GOT3 (cell line): Measurements from ENCODE around the gene EML4.
"Not testable (repeated sequence)": the region's sequence is repeated elsewhere in the genome, so short reads cannot be mapped to it uniquely, and the experiment has no call there.

Experiments
- DNase-seq: peaks from one replicate; lab custom pipeline; 2025; ENCODE audit warnings: mixed read lengths; lab: John Stamatoyannopoulos, UW

Gene EML4

DNA sequence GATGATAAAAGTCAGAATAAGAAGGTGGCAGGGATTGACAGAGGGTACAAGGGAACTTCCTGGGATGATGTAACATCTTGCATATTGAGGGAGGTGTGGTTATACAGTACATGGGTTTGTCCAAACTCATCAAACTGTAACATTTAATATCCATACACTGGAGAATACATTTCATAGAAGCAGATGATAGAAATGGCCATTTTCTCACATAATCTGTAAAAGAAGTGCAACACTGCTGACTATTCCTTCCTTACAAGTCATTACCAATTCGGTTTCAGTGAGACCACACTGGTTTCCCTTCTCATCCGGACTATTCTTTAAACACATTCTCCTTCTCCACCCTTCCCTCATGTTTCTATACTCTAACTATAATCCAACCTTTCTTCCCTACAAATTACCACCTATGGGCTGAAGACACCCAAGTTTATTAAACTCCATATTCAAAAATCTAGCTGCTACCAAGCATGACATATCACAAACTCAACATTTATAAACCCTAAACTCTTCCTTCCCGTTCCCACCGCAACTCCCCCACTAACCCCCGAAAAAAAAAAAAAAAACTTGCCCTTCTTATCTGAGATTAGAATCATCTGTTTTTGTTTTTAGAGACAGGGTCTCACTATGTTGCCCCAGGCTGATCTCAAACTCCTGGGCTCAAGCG lies 190.3 kb downstream of the EML4 start:
- no peak for DNase-seq

DNA sequence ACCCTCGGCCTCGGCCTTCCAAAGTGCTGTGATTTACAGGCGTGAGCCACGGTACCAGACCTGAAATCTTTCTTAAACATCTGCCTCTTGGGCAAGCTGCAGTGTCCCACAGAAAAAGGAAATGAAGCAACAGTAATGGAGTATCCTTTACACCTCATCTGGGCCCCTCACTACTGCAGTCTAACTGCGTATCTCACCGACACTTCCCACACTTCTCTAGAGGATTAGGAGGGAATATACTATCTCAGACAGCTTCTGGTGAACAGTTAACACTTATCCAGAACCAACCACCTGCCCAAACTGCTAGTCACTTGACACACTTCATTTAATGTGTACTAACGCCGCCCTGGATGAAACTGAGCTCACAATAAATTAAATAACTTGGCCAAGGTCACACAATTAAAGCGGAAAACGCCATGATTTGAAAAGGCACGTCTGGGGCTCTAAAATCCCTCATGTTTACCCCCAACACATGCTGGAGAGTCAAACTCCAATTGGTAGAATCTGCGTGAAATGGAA lies 190.9 kb downstream of the EML4 start:
- DNase-seq, result no peak

DNA sequence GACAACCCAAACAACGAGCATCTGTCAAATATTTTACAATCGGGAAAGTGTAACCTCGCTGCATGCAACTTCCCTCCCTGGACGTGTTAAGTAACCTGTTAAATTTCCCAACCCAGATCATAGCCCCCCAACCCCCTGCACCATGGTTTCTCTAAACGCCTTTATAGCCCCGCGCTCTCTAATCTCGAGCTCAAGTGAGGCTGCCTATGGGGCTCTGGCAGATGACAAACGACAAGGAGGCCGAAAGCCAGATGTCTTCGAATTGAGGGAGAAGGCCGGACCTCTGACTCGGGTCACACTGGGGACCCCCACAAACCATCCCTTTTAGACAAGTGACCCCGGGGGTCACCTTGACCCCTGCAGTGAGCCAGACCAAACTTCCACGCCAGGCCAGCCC lies 191.3 kb downstream of the EML4 start:
- DNase-seq, result no peak

DNA sequence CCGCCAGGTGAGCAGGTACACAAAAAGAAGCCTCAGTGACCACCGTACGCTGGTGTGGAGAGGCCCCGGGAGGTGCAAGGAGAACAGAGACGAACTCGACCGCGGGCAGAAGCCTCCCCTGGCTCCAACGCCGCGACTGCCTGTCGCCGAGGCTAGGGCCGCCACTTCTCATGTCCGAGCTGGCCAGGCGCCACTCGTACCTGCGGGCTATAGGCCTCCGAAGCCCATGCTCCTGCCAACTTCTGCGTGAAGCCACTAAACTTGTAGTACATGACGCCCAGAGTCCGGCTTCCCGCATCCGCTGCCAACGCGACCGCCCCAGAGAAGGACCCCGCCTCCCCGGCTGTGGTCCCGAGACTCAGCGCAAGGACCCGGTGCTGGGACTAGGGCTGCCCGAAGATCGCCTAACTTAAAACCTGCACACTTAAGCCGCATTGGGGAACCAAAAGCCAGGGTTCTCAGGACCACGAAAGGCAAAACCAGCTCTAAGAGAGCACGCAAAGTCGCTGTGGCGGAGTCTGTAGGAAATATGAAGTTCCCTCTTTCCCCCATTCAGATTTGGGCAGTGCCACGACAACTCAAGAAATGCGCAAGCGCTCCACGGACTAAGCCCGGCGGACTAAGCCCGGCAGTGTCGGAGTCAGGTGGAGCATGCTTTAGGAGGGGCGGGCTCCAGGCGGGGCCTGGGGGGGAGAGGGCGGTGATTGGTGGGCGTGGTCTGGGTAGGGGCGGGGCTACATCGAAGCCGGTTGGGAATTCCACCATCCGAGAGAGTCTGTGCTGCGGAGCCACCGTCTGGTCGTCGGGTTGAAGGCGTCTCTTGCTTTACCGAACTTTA lies 192.0 kb downstream of the EML4 start, which contains the start of gene COX7A2L:
COX7A2L (minus strand) TSS at position 328 of the 838 bp plus-strand sequence; CDS start at position 272, 56 bp downstream.
- peak; percentile 90 for DNase-seq

DNA sequence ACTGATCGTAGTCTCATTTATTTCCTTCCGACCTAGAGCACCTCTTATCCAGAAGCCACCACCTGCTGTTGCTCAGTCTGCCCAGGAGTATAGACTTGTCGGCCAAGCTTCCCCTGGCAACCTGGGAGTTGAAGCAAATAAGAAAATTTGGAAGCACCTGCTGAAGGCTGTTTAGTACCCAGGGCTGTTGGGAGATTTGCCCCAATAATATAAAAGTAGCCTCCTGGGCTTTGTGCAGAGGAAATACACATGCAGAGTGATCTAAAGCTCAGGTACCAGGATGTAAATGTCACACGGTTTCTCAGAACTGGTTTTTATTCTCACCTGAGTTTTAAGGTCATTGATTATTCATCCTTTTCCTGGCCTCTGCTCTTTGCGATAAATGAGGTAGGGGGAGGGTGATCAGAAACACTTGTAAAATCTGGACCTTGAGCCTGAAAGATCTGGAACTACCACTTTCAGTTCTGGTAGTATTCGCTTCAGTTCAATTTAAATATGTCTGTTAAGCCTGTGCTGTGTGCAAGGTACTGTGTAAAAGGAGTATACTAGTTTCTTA lies 192.7 kb downstream of the EML4 start:
- DNase-seq, result no peak

DNA sequence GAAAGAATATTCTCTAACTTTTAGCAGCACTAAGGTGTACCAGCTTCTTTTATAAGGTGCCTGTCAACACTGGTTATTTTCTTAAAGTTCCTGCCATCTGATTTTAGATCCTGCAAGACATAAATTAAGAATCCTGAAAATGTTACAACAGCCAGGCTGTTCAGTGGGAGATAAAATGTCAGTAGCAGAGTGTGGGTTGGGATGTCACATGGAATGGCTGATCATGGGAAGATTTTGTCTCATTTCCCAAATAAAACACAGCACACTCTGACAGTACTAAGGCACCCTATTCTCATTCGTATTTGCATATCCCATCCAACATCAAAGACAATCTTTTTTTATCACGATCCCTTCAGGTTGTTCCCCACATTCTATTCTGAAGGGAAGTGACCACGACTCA lies 194.3 kb downstream of the EML4 start:
- no peak for DNase-seq

DNA sequence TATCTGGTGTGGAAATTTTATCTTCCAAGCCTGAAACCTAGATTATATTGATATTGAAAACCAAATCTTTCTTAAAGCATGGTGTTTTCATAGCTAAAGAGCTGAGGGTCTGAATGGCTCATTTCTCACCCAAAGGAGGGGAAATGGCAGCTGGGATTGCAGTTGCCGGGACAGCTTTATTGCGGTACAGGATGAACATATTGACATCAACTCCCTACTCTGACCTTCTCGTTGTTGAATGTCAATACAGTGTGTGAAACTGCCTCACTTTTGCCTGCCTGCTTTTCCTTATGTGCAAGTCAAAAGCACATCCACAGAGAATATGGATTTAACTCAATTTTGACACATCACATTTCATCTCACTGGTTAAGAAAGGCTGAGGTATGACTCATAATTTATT lies 195.5 kb downstream of the EML4 start:
- DNase-seq, result no peak

DNA sequence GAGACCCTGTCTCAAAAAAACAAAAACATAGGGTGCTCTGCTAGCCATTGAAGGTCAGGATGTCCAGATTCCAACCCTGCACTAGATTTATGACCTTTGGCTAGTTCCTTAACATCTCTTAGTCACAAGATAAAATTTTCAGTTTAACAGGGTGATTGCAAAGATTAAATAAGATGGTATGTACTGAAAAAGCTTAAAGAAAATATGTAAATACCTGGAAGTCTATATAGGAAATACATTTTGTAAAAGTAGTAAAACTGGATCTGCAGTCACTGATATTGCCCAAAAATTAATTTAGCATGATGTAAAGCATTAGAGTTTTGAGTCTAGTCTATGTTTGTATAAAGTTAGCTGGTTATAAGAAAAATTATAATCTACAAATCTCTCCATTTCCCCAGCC lies 197.3 kb downstream of the EML4 start:
- no peak for DNase-seq

DNA sequence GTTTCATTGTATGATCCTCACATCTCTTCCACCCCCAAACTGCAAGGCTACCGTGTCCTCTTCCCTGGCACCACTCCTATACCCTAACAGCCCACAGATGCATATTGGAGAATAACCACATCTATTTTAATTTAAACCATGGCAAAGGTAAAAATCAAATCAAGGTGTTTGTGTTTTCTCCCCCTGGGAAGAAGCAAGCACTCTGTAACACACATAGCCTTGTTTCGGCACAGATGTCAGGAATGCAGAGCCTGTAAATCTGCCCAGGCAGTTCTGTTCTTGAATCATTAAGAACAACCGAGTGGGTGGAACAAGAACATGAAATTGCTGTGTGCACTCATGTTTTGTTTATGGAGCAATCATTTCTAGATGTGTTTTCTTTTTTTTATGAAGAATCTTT lies 198.7 kb downstream of the EML4 start:
- DNase-seq, result no peak

DNA sequence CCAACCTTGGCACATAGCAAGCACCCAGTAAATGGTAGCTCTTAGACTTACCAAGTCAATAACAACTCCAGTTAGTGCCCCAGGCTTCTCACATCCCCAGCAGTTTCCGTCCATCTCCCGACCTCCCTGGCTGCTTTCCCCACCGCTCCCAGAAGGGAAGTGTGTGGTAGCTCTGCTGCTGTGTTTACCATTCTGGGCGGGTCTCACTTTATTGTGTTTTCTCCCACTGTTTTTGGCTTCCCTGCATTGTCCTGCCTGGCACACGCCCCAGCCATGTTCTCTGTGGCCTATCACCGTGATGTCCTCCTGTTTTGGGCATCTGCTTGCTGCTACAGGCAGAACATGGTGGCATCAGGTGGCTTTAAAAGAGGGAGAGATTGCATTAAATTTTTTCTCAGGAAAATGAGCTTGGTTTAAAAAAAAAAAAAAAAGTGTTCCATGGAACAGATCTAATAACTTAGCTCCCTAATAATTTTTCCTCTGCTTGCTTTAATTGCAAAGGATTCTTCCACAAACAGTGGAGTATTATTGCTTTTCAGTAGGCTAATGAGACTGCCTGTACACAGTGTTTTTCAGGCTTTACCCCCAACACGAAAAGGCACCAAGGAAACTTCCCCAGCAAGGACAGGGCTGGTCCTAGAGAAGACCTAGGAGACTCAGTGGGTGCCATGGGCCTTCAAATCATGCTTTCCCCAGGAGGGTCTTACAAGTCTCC lies 199.8 kb downstream of the EML4 start:
- DNase-seq, result no peak

DNA sequence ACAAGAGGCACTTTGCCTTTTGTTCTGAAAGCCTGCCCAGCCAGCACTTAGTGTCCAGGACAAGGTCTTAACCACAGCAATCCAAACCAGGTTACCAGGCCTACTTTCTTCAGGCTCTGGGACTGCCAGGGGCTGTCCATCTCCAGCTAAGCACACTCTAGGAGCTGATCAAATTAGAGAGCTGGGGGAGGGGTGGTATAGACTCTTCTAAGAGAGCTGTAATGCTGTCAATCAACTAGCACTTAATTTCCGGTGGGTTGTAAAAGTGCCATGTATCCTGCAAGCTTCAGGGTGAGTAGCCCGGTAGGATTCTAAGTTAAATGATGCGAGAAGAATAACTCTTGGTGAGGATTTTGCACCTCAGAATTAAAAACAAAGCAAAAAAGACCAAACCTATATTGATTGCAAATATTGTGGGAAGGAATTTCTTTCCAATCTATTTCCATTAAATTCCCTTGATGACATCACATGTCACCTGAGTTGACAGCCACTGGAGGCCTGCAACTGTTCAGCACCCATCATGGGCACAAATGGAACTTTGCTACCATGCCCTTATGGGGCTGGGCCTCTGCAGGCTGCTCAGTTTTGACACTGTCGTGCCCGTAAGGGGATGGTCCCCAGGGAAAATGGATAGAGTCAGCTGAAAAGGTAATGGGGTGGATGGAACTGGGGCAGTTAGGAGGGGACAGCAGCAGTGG lies 200.5 kb downstream of the EML4 start:
- no peak for DNase-seq

DNA sequence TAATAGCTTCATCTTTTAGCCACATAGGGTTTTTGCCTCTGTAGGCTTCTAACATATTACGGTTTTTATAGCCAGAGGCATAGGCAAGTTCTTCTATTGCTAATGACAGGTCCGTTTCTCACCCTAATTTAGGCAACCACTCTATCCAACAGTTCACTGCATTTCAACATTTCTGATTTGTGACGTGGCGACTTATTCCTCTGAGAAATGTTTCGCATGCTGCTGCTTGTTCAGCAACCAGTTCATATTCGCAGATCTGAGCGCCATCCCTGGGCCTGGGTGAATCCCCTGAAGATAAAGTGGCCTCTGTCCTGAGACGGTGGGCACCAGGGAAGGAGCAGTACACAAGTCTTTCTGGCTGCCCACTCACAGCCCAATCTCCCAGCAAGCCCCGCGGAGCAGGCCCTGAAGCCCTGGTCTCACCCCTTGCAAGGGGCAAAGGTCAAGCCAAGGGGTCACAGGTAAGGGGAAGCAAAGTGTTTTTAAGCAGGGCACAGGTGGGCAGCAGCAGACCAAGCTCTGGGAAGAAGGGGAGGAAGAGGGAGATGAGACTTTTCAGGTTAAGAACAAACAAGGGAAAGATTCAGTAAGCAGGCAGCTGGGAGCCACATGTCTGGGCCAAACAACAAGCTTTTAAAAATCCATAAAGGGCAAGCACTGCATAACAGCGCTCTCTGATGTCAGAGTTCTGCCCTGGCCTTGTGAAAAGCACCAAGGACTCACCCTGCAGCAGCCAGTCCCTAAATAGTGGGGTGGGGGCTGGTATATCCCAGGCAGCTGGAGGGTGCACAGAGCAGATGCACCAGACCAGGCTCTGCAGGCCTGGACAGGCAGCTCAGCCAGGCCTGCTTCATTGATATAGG lies 202.7 kb downstream of the EML4 start:
- no peak for DNase-seq

DNA sequence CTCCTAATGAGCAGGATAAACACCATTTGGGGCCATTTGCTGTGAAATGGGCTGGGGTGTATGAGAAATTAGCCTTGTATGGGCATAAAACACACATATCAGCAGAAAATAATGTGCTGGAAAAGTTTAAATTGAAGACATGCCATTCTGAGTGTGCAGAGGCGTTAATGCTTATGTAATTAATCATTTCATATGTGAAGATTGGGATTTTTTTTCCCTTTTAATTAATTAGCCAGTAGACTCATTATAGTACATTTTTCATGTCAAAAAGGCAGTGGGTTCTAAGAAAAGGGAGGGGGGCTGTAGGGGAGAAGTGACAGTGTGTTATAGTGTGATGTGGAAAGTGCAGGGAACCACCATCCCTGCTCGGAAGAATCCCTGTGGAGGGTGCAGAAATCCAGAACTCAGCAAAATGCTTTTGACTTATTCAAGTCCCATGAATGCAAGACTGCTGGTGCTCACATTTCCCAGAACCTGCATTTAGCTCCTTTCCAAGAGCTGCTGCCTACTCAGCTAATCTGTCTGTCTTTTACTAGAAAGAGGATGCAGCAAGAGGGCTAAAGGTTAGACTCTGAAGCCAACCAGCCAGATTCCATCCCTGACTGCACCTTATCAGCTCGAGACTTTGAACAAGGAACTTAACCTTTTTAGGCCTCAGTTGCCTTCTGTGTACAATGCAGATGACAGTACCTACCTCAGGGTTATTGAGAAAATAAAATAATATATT lies 203.5 kb downstream of the EML4 start:
- DNase-seq, result no peak

DNA sequence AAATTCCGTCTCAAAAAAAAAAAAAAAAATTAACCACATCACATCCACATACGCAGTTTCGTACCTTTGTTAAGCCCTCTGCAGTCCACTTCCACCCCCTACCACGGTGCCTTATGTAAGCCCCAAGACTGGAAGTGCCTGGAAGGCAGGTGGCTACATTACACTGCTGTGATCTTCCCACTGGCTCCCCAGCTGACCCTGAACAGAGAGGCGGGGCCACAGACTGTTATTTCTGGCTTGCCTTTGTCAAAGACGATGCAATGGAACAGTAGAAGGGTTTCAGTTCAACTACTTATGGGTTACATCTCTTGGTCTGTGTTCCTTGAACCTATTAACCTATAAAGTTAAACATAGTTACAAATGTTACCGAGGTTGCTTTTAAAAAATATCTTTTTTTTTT lies 207.6 kb downstream of the EML4 start:
- no peak for DNase-seq

DNA sequence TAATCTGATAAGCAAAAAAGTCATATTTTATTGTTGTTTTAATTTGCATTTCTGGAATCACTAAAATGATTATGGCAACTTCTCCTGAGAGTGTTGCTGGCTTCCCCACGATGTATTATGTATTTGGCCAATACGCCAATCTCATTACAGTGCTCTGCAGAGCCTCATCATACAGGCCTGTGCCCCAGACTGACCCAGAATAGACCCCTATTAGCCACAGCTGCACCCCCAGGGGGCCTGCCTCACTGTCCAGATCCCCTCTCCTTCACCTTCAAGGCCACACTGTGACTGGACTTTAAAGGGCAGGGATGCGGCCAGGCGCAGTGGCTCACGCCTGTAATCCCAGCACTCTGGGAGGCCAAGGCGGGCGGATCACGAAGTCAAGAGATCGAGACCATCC lies 209.3 kb downstream of the EML4 start:
- DNase-seq, result no peak

DNA sequence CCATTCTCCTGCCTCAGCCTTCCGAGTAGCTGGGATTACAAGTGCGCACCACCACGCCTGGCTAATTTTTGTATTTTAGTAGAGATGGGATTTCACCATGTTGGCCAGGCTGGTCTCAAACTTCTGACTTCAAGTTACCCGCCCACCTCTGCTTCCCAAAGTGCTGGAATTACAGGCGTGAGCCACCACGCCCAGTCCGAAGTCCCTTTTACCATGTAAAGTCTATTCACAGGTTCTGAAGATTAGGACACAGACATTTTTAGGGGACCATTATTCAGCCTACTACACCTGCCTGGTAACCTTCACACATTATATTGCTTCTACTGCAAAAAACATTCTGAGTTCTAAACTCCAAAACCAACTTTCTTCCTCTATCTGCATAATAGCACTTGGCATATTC lies 210.9 kb downstream of the EML4 start:
- DNase-seq, result not testable (repeated sequence)

DNA sequence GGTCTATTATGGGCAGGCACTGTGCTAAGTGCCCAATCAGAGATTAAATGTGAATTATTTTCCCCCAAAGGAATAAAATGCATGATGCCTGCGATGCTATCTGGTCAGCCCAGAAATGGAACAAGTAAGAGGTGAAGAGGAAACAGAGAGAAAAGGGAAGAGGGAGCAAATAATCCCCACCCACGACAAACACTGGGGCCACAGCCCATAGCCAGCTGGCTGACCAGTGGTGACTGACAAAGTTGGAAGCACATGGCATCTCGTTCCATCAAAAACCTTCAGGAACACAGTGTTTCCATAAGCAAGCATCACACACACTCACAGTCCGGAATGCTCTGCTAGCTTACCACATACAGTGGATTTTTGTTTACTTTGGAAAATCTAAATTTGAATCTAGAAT lies 213.0 kb downstream of the EML4 start:
- no peak for DNase-seq
